ENCODE data around the gene KCNJ10. TPM values are rescaled to one million over a fixed set of nuclear protein-coding genes. Genes with fewer than 3 reads are reported as not detected.

Gene KCNJ10
- total RNA-seq, 1 experiment from 2014 or later = not detected

- DNase-seq (ENCODE audit: low spot score) = no peak
Measured at GRCh38 chr1:160099716-160100375, 29.9 kb upstream of the KCNJ10 start.

- DNase-seq (ENCODE audit: low spot score) = peak; percentile 94
Measured at GRCh38 chr1:160098852-160099561, 29.0 kb upstream of the KCNJ10 start.

DNA sequence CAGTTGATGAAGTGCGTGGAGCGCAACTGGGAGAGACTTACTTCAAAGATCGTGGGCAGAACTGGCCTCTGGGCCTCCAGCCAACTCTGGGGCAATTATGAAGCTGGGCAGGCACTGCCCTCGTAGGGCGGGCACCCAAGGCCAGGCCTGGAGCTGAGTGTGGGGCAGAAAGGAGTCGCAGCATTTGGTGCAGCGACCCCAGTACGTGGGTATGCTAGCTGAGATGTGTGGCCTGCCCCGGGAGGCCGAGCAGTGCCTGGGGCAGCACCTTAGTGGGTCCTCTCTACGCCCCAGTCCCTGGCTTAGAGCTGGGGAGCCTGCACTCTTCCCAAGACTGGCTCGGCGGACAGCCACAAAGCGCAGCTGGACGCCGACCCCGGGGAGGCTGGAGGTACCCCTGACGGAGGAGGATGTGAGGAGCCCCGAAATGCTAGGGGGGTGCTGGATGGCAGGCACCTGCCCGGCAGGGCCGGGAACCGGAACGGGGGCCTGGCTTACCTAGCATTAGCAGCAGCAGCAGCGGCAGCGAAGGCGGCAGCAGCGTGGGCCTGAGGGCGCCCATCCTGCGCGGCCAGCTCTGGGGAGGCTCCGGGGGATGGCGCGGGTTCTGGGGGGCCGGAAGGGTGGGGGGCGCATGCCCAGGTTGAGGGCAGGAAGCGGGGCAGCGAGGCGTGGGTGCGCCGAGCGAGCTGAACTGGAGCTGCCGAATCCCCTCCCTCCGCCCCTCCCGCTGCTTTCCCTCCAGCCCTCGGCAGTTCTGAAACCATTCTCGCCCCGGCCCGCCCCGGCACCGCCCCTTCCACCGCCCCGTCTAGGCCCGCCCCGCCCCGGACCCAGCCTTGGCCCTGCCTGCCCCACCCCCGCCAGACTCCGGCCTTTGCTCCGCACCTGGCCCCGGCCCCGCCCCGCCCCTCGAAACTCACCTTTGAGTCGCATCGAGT is 28.2 kb upstream of the KCNJ10 start, which contains the start of gene IGSF8:
TSS of gene IGSF8 (minus strand) at position 709 of the 941 bp plus-strand sequence. CDS start at position 562, 147 bp downstream.
- DNase-seq (ENCODE audit: low spot score) = peak; percentile 80

- DNase-seq (ENCODE audit: low spot score) = no peak
Measured at GRCh38 chr1:160097151-160097910, 27.4 kb upstream of the KCNJ10 start.

- DNase-seq (ENCODE audit: low spot score) = no peak
Measured at GRCh38 chr1:160096274-160097116, 26.5 kb upstream of the KCNJ10 start.

DNA sequence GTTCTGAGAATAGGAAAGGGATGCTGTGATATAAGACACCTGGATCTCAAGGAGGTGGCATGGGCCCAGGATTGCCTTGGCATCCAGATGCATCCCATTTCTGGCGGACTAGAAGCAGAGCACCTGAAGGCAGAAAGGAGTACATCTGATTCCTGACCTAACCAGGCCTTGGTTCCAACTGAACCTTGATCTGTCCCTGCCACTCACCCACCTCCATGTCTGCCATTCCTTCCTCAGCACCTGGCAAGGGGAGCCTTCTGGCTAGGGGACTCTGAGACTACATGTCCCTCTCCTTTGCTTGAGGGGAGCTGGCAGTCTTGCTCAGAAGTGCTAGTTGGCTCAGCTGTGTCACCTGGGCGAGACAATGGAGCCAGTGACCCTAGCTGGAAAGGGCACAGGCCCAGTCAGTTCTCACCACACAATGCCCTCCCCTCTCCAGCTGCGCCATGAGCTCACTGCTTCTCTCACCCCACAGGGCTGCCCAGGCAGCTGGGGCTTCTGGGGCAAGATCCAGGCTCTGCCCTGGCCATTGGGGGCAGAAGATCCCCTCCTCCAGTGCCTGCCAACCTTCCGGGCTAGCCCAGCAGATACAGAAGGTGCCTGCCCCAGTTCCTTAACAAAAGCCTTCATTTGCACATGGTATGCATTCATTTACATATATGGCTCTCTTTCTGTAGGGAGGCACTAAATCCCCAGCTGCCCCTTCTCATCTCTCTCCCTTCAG is 25.6 kb upstream of the KCNJ10 start:
- no peak for DNase-seq (ENCODE audit: low spot score)

DNA sequence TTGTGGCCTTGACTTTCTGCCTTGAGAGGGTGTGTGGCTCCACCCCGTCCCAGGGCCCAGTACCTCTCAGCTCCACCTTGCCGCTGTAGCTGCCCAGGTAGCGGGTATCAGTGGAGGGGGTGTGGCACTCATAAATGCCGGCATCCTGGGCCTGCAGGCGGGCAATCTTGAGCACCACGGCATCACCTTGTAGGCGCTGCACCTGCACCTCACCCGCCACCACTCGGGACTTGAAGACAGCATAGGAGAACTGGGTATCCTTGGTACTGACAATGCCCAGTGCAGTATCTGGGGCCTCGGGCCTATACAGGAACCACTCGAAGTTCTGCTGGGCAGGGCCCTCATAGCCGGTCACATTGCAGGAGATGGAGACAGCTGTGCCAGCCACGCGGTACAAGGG is 24.8 kb upstream of the KCNJ10 start:
- DNase-seq (ENCODE audit: low spot score) = no peak

DNA sequence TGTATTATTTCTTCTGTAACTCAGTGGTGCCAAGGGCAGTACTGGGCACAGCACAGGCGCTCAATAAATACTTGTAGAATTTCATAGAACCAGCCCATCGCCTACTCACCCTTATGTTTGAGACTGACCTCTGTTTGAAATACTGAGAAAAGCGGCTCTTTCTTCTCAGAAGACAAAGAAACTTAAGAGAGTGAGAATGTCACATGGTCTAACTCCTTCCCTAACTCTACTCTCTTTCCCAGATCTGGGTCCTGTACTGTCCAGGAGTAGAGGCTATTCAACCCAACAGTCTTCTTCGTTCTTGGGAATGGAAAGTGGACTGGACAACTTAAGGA is 24.3 kb upstream of the KCNJ10 start:
- DNase-seq (ENCODE audit: low spot score) = no peak

DNA sequence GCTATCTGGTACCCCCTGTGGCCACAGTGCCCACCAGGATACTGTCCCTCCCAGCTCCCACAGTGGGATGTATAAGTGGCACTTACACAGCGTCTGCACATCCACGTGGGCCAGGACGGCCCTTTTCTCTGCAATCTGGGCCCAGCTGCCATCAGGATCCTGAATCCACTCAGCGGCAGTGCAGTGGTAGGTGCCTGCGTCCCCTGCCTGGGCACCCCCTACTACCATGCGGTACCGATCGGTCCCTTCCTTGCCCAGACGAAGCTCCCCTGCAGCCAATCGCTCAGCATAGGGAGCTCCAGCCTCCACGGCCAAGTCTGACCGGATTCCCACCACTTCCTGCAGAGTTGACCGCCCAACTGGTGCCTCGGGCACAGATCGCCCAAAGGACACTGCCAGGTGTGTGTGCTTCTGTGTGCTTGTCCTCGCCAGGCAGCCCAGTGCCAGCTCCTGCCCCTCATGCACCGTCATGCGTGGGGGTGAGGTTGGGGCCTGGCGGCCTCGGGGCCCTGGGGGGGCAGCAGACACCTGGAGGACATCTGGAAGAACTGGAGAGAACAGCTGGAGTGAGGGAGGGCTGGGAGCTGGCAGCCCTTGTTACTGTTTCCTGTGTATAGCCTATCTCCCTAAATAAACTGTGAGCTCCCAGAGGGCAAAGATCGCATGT is 23.8 kb upstream of the KCNJ10 start:
- DNase-seq (ENCODE audit: low spot score) = no peak

DNA sequence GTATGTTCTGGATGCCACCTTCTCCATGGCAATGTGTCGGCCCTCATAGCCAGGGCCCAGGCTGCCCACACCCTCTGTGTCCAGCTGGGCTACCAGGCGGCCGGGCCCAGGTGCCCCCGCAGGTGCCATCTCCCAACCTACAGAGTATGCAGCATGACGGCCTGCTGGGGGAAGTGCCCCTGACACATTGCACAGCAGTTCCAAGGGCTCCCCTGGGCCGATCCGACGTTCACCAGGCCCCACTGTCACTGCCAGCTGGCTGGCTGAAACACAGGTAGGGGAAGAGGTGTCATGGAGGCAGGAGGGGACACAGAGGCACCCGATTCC is 23.1 kb upstream of the KCNJ10 start:
- DNase-seq (ENCODE audit: low spot score) = no peak

- no peak for DNase-seq (ENCODE audit: low spot score)
Measured at GRCh38 chr1:160092366-160093068, 22.6 kb upstream of the KCNJ10 start.

DNA sequence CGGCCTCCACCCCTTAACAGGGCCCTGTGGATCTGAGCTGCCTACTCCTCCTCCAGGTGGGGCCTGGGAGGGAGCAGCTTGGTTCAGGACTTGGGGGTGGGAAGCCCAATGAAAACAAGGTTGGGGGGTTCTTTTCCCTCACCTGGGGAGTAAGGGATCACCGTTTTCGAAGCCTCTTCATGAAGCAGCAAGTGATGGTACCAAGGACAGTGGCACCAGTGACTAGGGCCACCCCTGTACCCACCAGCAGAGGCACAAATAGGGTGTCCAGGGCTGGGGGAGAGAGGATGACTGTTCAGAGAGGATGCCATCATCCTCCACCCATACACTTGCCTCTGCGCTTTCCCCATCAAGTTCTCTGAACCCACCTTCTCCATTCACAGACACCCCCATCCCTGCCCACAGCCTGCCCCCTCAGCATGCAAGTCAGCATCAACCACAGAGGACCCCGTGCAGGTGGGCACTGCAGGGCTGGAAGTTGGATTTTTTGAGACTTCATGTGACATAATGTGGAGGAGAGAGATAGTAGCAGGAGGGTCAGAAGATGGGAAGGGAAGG is 21.8 kb upstream of the KCNJ10 start:
- no peak for DNase-seq (ENCODE audit: low spot score)

- DNase-seq (ENCODE audit: low spot score) = no peak
Measured at GRCh38 chr1:160090760-160091159, 20.8 kb upstream of the KCNJ10 start.

- DNase-seq (ENCODE audit: low spot score) = no peak
Measured at GRCh38 chr1:160089883-160090282, 19.9 kb upstream of the KCNJ10 start.

- no peak for DNase-seq (ENCODE audit: low spot score)
Measured at GRCh38 chr1:160087118-160087662, 17.2 kb upstream of the KCNJ10 start.

DNA sequence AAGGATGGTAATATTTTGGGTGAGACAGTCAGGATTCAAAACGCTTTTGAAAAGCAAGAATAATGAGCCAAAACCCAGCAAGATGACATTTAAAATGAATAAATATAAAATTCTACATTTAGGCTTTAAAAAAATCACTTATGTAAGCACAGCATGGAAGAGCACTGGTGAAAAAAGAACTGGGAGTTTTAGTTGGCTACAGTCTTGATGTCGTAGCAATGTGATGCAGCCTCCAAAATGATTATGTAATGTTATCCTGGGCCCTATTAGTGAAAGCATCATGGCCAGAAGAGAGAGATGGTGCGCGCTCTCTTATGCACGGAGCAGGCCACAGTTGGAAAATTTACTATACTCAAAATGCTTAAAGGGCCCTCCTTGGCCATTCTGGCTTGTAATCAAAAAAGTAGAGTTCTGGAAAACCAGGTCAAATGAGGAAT is 16.5 kb upstream of the KCNJ10 start:
- no peak for DNase-seq (ENCODE audit: low spot score)

DNA sequence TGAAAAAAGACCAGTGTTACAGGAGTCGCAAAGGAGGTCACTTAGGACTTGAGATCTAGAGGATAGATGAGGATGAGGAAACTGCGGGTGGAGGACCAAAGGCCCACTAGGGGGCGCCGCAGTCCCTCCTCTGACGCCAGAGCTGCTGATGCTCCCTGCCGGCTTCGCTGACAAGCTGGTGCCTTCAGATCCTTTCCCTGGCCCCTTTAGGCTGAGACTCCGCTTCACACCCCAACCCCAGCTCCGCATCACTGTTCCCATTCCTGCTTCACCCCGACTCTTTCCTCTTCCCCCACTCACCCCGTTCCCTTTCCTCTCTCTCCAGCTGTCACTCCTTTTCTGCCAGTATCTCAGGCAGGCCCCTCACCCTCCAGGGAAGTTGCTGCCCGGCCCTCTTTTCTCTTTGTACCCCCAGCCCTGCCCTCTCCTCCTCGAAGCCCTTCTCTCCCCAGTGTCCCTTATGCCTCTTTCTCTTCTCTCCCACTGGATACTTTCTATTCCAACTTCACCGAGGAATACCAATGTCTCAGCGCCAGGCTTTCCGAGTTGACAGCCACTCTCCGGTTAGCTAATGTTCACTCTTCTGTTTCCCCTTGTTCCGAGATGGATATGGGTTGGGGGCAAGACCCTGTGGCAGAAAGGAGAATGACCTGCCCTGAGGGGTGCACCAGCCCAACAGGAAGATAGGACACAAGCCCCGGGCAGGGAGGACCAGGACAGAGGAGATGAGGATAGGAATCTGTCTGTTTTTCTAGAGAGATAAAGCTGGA is 15.9 kb upstream of the KCNJ10 start:
- DNase-seq (ENCODE audit: low spot score) = peak; percentile 88
